BLaER1 (cell line): ENCODE data around the gene MLLT3.

Experiments used
- H3K27ac ChIP-seq: shearing (Covaris generic); formaldehyde crosslinking; 2 replicates; pipeline ENCODE4 v1.8.1; 2022
- H3K27me3 ChIP-seq: shearing (Covaris generic); formaldehyde crosslinking; 2 replicates; pipeline ENCODE4 v1.8.1; 2022
- H3K36me3 ChIP-seq: shearing (Covaris generic); formaldehyde crosslinking; 2 replicates; pipeline ENCODE4 v1.8.1; 2022
- H3K4me1 ChIP-seq: shearing (Covaris generic); formaldehyde crosslinking; 2 replicates; pipeline ENCODE4 v1.8.1; 2022
- H3K4me2 ChIP-seq: shearing (Covaris generic); formaldehyde crosslinking; 2 replicates; pipeline ENCODE4 v1.8.1; 2022
- H3K4me3 ChIP-seq: shearing (Covaris generic); formaldehyde crosslinking; 2 replicates; pipeline ENCODE4 v1.8.1; 2022
- H3K9ac ChIP-seq: shearing (Covaris generic); formaldehyde crosslinking; 2 replicates; pipeline ENCODE4 v1.8.1; 2022
- H3K9me3 ChIP-seq: shearing (Covaris generic); formaldehyde crosslinking; 2 replicates; pipeline ENCODE4 v1.8.1; 2022
- H4K20me1 ChIP-seq: shearing (Covaris generic); formaldehyde crosslinking; 2 replicates; pipeline ENCODE4 v1.8.1; 2022
- Cebpa-rat ChIP-seq: shearing (Covaris generic); IDR thresholded peaks from 2 replicates; pipeline ENCODE4 v1.8.1; 2022

MLLT3 gene

GRCh38 chr9:20486552-20486951 lies 135.7 kb downstream of the MLLT3 start:
- Histone ChIP-seq H3K4me2 (no peak overlapping the region), H3K9ac (no peak overlapping the region), H4K20me1 (no peaks in the 10 kb centered on the region), H3K9me3 (no peaks in the 10 kb centered on the region), H3K4me1 (no peaks in the 10 kb centered on the region), H3K4me3 (no peak overlapping the region), H3K27me3 (no peaks in the 10 kb centered on the region), H3K36me3 (no peaks in the 10 kb centered on the region), H3K27ac (no peak overlapping the region)
- TF ChIP-seq Cebpa-rat = no peak

DNA sequence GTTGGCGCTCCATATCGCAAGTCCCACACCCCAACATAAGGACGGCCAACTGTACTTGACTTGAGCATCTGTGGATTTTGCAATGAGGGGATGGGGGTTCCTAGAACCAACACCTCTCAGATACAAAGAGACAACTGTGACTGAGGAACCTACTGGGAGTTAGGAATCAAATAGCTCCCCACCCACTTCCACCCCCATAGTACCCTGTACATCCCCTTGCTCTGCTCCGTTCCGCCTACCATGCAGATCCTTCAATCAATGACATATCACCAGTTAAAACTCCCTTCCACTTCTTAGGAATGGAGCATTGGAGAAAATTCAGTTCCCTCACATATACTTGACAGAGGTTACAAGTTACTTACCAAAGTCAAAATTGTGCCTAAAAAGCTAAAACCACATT lies 140.9 kb downstream of the MLLT3 start:
- H3K36me3 ChIP-seq = no peaks in the 10 kb centered on the region
- H3K4me1 ChIP-seq = no peaks in the 10 kb centered on the region

GRCh38 chr9:20480249-20480648 lies 142.1 kb downstream of the MLLT3 start:
- no peak overlapping the region for H3K9ac ChIP-seq
- no peaks in the 10 kb centered on the region for H3K36me3 ChIP-seq
- no peak overlapping the region for H3K4me3 ChIP-seq
- no peaks in the 10 kb centered on the region for H3K9me3 ChIP-seq
- H3K27me3 ChIP-seq = no peaks in the 10 kb centered on the region
- no peak for TF ChIP-seq Cebpa-rat
- H4K20me1 ChIP-seq = no peaks in the 10 kb centered on the region
- no peak overlapping the region for H3K4me2 ChIP-seq
- H3K4me1 ChIP-seq = no peaks in the 10 kb centered on the region
- no peak overlapping the region for H3K27ac ChIP-seq

More for the DNA sequence above, 140.9 kb downstream of the MLLT3 start:
- H3K9me3 ChIP-seq = no peaks in the 10 kb centered on the region
- no peak overlapping the region for H3K4me3 ChIP-seq
- no peak for TF ChIP-seq Cebpa-rat
- no peaks in the 10 kb centered on the region for H4K20me1 ChIP-seq
- no peak overlapping the region for H3K9ac ChIP-seq
- no peak overlapping the region for H3K4me2 ChIP-seq
- no peak overlapping the region for H3K27ac ChIP-seq
- no peaks in the 10 kb centered on the region for H3K27me3 ChIP-seq

DNA sequence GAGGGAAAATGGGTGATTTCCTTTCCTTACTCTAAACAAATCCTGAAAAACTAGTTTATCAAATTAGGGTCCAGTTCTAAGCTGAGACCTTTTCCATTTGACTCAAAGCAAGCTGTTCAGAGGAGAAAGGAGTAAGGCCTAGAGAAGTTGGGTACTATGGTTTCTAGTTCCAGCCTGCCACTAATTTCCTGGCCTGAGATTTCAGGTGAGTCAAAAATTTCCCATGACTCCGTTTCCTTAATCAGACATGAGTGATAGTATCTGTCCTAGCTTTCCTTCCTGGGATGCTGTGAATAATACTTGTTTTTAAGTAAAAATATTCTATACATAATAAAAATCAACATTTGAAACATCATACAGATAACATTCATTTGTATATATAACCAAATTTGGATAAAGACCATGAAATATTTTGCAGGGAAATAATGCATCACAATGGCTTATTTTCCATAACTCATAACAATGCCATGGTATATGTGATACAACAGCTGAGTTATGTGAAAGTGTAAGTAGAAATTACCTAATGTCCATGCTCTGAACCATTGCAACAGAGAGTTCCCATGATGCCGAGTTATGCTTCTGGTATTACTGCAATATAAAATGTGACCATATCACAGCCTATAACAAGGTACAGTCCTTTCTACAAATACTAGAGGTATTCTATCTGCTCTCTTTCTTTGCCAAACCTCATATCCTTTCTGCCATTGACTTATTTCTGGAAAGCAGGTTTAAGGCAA lies 142.7 kb downstream of the MLLT3 start:
- Histone ChIP-seq H3K4me3 (no peak overlapping the region), H3K36me3 (no peaks in the 10 kb centered on the region), H3K4me1 (no peaks in the 10 kb centered on the region), H3K4me2 (no peak overlapping the region), H3K9me3 (no peaks in the 10 kb centered on the region), H3K27me3 (no peaks in the 10 kb centered on the region), H3K9ac (no peak overlapping the region), H4K20me1 (no peaks in the 10 kb centered on the region), H3K27ac (no peak overlapping the region)
- TF ChIP-seq Cebpa-rat = no peak

DNA sequence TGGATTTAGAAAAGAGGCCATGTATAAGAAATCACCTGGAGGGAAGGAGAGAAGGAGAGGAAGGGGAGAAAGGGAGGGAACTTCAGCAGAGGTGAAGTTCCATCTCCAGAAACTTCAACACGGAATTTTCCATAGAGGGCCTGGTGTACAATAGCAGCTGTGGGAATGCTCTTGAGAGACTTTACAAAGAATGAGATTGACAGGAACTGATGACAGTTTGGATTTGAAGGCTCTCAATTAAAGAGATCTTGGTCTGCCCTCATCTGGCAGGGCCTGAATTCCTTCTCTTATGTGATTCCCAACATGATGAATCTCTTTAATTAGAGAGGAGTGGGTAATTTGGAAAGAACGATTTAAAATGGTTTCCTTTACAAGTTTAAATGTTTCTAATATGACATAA lies 143.5 kb downstream of the MLLT3 start:
- Histone ChIP-seq H3K27me3 (no peaks in the 10 kb centered on the region), H3K36me3 (no peaks in the 10 kb centered on the region), H3K27ac (no peak overlapping the region), H3K4me3 (no peak overlapping the region), H3K4me2 (no peak overlapping the region), H3K9ac (no peak overlapping the region), H3K9me3 (no peaks in the 10 kb centered on the region), H4K20me1 (no peaks in the 10 kb centered on the region), H3K4me1 (no peaks in the 10 kb centered on the region)
- TF ChIP-seq Cebpa-rat = no peak

DNA sequence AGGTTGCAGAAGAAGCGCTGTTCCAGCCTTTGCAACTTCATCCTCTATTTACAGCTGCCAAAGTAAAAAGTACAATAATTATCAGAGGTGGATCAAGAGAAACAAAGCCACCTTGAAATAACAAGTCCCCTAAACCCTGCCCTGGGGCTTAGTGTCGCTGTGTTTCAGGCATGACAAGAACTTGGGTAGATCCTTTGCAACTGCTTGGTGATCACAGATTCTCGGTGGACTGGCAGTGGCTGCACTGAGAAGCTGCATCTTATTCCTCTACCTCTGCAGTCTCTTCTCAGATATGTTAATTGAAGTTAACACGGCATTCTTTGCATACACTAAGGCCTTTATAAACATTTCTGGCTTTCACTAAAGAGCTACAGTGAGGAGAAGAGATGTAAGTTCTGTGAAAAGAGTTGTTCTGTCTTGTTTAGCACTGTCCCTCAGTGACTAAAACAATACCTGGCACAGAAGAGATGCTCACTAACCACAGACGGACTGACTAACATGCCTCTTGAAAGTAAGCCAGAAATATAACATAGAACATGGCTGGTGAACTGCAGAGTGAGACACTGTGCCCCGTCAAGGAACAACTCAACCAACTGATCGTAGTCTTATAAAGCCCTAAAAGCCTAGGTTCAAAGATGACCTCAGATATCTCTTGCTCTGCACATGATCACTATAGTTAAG lies 144.2 kb downstream of the MLLT3 start:
- Histone ChIP-seq H3K4me2 (no peak overlapping the region), H3K27me3 (no peaks in the 10 kb centered on the region), H3K27ac (no peak overlapping the region), H3K9ac (no peak overlapping the region), H4K20me1 (no peaks in the 10 kb centered on the region), H3K4me1 (no peaks in the 10 kb centered on the region), H3K9me3 (no peaks in the 10 kb centered on the region), H3K36me3 (no peaks in the 10 kb centered on the region), H3K4me3 (no peak overlapping the region)
- TF ChIP-seq Cebpa-rat = no peak

DNA sequence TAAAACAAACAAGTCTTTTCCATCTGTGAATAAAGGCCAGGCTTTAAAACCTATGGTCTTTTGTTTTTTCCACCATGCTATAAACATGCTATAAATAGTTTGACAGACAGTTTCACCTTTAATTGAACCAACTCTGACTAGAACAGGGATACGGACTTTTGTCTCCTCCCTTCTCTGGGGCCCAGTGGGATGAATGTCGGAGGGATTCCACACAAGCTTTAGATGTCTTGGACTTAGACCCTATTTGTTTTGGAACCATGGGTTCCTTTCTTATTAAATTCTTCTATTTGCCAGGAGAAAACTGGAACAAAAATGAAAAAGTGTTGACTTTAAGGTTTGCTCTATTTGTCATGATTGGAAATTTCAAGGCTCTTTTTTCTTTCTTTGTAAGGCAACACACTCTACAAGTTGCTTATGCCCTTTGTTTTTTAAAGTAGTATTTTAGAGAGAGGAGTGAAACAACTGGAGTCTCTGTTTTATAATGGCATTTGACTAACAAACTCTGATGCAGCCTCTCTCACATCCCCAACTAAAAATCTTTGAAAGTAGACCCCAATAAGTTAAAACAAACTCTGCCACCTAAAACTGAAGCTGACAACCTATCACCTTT lies 145.3 kb downstream of the MLLT3 start:
- Histone ChIP-seq H3K4me1 (no peaks in the 10 kb centered on the region), H3K9ac (no peak overlapping the region), H4K20me1 (no peaks in the 10 kb centered on the region), H3K4me3 (no peak overlapping the region), H3K9me3 (no peaks in the 10 kb centered on the region), H3K4me2 (no peak overlapping the region), H3K27me3 (no peaks in the 10 kb centered on the region), H3K27ac (no peak overlapping the region), H3K36me3 (no peaks in the 10 kb centered on the region)
- no peak for TF ChIP-seq Cebpa-rat

DNA sequence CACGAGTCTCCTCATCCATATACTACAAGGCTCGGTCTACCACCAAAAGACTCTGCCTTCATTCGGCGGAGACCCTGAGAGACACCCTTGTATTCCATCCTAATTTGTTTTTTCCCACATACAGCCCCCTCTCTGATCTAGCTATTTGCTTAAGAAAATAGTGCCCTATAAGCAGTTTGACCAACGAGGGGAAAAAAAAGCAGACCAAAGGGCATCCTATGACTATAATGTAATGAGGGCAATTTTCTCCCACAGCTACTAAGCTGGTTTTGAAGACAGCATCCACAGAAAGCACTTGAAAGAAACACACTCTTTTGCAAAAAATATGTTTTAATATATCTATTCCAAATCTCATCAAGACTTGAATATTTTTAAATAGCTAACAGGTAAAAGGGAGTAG lies 147.8 kb downstream of the MLLT3 start:
- Histone ChIP-seq H3K9me3 (no peaks in the 10 kb centered on the region), H3K27ac (no peak overlapping the region), H3K36me3 (no peaks in the 10 kb centered on the region), H4K20me1 (no peaks in the 10 kb centered on the region), H3K4me1 (no peaks in the 10 kb centered on the region), H3K27me3 (no peaks in the 10 kb centered on the region), H3K4me2 (no peak overlapping the region), H3K4me3 (no peak overlapping the region), H3K9ac (no peak overlapping the region)
- no peak for TF ChIP-seq Cebpa-rat

DNA sequence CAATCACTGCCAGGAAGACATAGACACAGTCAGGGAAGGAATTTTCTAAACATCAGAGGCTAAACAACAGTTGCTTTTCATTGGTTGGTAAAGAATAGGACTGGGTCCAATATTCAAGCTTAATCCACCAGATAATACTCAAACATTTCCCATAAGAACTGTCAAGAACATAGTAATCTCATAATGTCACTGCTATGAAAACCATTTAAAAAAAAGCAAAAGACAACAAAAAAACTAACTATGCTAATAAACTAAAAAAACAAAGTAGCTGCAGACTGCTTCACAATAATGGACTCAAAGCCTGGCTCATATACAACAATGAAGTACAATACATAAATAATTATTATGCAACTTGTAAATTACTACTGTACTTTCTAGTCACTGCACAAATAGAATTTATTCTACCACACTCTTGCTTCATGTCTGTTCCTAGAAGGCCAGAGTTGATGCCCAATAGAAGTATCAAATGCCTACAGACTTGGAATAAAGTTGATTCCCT lies 148.7 kb downstream of the MLLT3 start:
- no peak for TF ChIP-seq Cebpa-rat
- no peak overlapping the region for H3K27ac ChIP-seq
- H3K9me3 ChIP-seq = no peaks in the 10 kb centered on the region
- H3K4me1 ChIP-seq = no peaks in the 10 kb centered on the region
- H3K27me3 ChIP-seq = no peaks in the 10 kb centered on the region
- H4K20me1 ChIP-seq = no peaks in the 10 kb centered on the region
- no peak overlapping the region for H3K4me3 ChIP-seq
- no peaks in the 10 kb centered on the region for H3K36me3 ChIP-seq
- no peak overlapping the region for H3K4me2 ChIP-seq
- no peak overlapping the region for H3K9ac ChIP-seq
